ENCODE data around the gene TPPP. TPM values are rescaled to one million over a fixed set of nuclear protein-coding genes. Genes with fewer than 3 reads are reported as not detected.

TPPP gene
- total RNA-seq, 1 donor from 2014 or later, result 2.2 TPM

- H3K9me3 Mint-ChIP-seq (ENCODE audit: unreplicated experiment), result no peaks in the 10 kb centered on the region
- Histone ChIP-seq H3K9me3 (ENCODE audit: insufficient read depth, low read depth, low read length) (no peaks in the 10 kb centered on the region), H3K27me3 (ENCODE audit: insufficient read depth, low read length) (no peaks in the 10 kb centered on the region), H2AFZ (ENCODE audit: low read depth, low read length) (no peak overlapping the region), H4K20me1 (ENCODE audit: insufficient read depth, low read length) (peaks cover 6% of the 10 kb centered on the region), H3K79me2 (ENCODE audit: insufficient read depth, low read length) (no peaks in the 10 kb centered on the region), H3K4me1 (ENCODE audit: insufficient read depth, low read length) (no peaks in the 10 kb centered on the region), H3K27ac (ENCODE audit: low read depth, low read length) (no peak overlapping the region), H3K9ac (ENCODE audit: low read length) (no peak overlapping the region), H3K36me3 (ENCODE audit: insufficient read depth, low read length) (peaks cover 12% of the 10 kb centered on the region), H3K4me2 (ENCODE audit: low read length) (no peak overlapping the region), H3K4me3 (ENCODE audit: insufficient read depth, low read depth, low read length) (no peak overlapping the region)
- H3K27me3 Mint-ChIP-seq (ENCODE audit: low read depth, unreplicated experiment), result no peaks in the 10 kb centered on the region
- H3K4me1 Mint-ChIP-seq (ENCODE audit: low read depth, unreplicated experiment), result no peaks in the 10 kb centered on the region
- H3K36me3 Mint-ChIP-seq (ENCODE audit: low read depth, unreplicated experiment), result peaks cover 26% of the 10 kb centered on the region
- FAIRE-seq (no peak), DNase-seq (ENCODE audit: low read depth) (no peak)
- TF ChIP-seq EZH2 (IDR thresholded peaks at IDR 0.05; ENCODE audit: insufficient read depth, low read length), result no peak
- TF ChIP-seq CTCF (IDR thresholded peaks at IDR 0.05; ENCODE audit: insufficient read depth, low read depth, low read length), result no peak
- no peak overlapping the region for H3K27ac Mint-ChIP-seq (ENCODE audit: unreplicated experiment)
- no peak overlapping the region for H3K4me3 Mint-ChIP-seq (ENCODE audit: unreplicated experiment)
These were observed 57.7 kb downstream of the TPPP start for GRCh38 chr5:635306-636055.

GRCh38 chr5:634191-634590 lies 59.0 kb downstream of the TPPP start:
- Histone ChIP-seq H3K9ac (ENCODE audit: low read length) (no peak overlapping the region), H3K27ac (ENCODE audit: low read depth, low read length) (peak overlapping the region; percentile 11), H3K4me1 (ENCODE audit: insufficient read depth, low read length) (no peaks in the 10 kb centered on the region), H3K4me3 (ENCODE audit: insufficient read depth, low read depth, low read length) (no peak overlapping the region), H3K4me2 (ENCODE audit: low read length) (no peak overlapping the region), H2AFZ (ENCODE audit: low read depth, low read length) (no peak overlapping the region), H4K20me1 (ENCODE audit: insufficient read depth, low read length) (peaks cover 6% of the 10 kb centered on the region), H3K79me2 (ENCODE audit: insufficient read depth, low read length) (no peaks in the 10 kb centered on the region), H3K27me3 (ENCODE audit: insufficient read depth, low read length) (no peaks in the 10 kb centered on the region), H3K36me3 (ENCODE audit: insufficient read depth, low read length) (peaks cover 9% of the 10 kb centered on the region), H3K9me3 (ENCODE audit: insufficient read depth, low read depth, low read length) (no peaks in the 10 kb centered on the region)
- TF ChIP-seq EZH2 (IDR thresholded peaks at IDR 0.05; ENCODE audit: insufficient read depth, low read length), result no peak
- no peak for TF ChIP-seq CTCF (IDR thresholded peaks at IDR 0.05; ENCODE audit: insufficient read depth, low read depth, low read length)
- Mint-ChIP-seq H3K4me1 (ENCODE audit: low read depth, unreplicated experiment) (no peaks in the 10 kb centered on the region), H3K4me3 (ENCODE audit: unreplicated experiment) (no peak overlapping the region), H3K9me3 (ENCODE audit: unreplicated experiment) (no peaks in the 10 kb centered on the region), H3K27ac (ENCODE audit: unreplicated experiment) (no peak overlapping the region), H3K27me3 (ENCODE audit: low read depth, unreplicated experiment) (no peaks in the 10 kb centered on the region), H3K36me3 (ENCODE audit: low read depth, unreplicated experiment) (peaks cover 23% of the 10 kb centered on the region)
- no peak for FAIRE-seq
- no peak for DNase-seq (ENCODE audit: low read depth)

- FAIRE-seq (no peak), DNase-seq (ENCODE audit: low read depth) (peak; percentile 71)
- peak overlapping the region; percentile 26 for H3K27ac ChIP-seq (ENCODE audit: low read depth, low read length)
These were observed 59.6 kb downstream of the TPPP start for GRCh38 chr5:633501-633955.

More at GRCh38 chr5:633501-633955, 59.6 kb downstream of the TPPP start:
- no peaks in the 10 kb centered on the region for H3K27me3 Mint-ChIP-seq (ENCODE audit: low read depth, unreplicated experiment)
- H3K27ac Mint-ChIP-seq (ENCODE audit: unreplicated experiment), result no peak overlapping the region
- TF ChIP-seq CTCF (IDR thresholded peaks at IDR 0.05; ENCODE audit: insufficient read depth, low read depth, low read length) (no peak), EZH2 (IDR thresholded peaks at IDR 0.05; ENCODE audit: insufficient read depth, low read length) (no peak)
- H3K79me2 ChIP-seq (ENCODE audit: insufficient read depth, low read length), result no peaks in the 10 kb centered on the region
- H3K4me2 ChIP-seq (ENCODE audit: low read length), result no peak overlapping the region
- H3K36me3 ChIP-seq (ENCODE audit: insufficient read depth, low read length), result peaks cover 9% of the 10 kb centered on the region
- no peaks in the 10 kb centered on the region for H3K9me3 Mint-ChIP-seq (ENCODE audit: unreplicated experiment)
- no peak overlapping the region for H2AFZ ChIP-seq (ENCODE audit: low read depth, low read length)
- H4K20me1 ChIP-seq (ENCODE audit: insufficient read depth, low read length), result peaks cover 6% of the 10 kb centered on the region
- no peaks in the 10 kb centered on the region for H3K4me1 ChIP-seq (ENCODE audit: insufficient read depth, low read length)
- no peaks in the 10 kb centered on the region for H3K4me1 Mint-ChIP-seq (ENCODE audit: low read depth, unreplicated experiment)
- no peaks in the 10 kb centered on the region for H3K9me3 ChIP-seq (ENCODE audit: insufficient read depth, low read depth, low read length)
- no peak overlapping the region for H3K9ac ChIP-seq (ENCODE audit: low read length)
- H3K27me3 ChIP-seq (ENCODE audit: insufficient read depth, low read length), result no peaks in the 10 kb centered on the region
- peaks cover 23% of the 10 kb centered on the region for H3K36me3 Mint-ChIP-seq (ENCODE audit: low read depth, unreplicated experiment)
- no peak overlapping the region for H3K4me3 ChIP-seq (ENCODE audit: insufficient read depth, low read depth, low read length)
- H3K4me3 Mint-ChIP-seq (ENCODE audit: unreplicated experiment), result no peak overlapping the region

Measured in astrocyte (in vitro differentiated cells and primary cell).